Fibroblast of mammary gland (primary cell): ENCODE data around the gene SMIM14.
A peak's percentile ranks its signal among the peaks of the same experiment; 100 is the strongest.

Experiments
- DNase-seq: peaks from one replicate; pipeline ENCODE4 v3.0.0-alpha.2; 2010; ENCODE audit warnings: low read depth
- H3K4me3 ChIP-seq: 2 replicates; pipeline ENCODE4 v1.5.1; 2011; ENCODE audit warnings: low read depth, mild to moderate bottlenecking, low read length, moderate library complexity; ENCODE audit not compliant: control insufficient read depth
- TF ChIP-seq, protein P1 (sequence below): conservative IDR thresholded peaks from 2 replicates; pipeline ENCODE4 v1.5.1; 2011; ENCODE audit warnings: low read depth, low read length, inconsistent platforms; ENCODE audit not compliant: control insufficient read depth, insufficient read depth

SMIM14 gene

DNA sequence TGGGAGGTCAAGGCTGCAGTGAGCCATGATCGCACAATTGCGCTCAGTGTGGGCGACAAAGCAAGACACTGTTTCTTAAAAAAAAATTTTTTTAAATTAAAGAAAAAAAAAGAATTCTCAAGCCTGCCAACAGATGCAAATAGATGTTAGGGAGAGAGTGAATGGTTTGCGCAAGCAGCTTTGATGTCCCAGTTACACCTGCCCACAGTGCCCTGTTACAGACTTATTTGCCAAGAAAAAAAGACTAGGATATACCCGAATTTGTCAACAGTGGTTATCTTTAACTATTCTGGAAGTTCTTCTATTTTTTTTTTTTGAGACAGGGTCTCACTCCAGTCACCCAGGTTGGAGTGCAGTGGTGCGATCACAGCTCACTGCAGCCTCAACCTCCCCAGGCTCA, 67.2 kb downstream of the SMIM14 start:
- no peak overlapping the region for H3K4me3 ChIP-seq
- TF ChIP-seq, protein P1, sequence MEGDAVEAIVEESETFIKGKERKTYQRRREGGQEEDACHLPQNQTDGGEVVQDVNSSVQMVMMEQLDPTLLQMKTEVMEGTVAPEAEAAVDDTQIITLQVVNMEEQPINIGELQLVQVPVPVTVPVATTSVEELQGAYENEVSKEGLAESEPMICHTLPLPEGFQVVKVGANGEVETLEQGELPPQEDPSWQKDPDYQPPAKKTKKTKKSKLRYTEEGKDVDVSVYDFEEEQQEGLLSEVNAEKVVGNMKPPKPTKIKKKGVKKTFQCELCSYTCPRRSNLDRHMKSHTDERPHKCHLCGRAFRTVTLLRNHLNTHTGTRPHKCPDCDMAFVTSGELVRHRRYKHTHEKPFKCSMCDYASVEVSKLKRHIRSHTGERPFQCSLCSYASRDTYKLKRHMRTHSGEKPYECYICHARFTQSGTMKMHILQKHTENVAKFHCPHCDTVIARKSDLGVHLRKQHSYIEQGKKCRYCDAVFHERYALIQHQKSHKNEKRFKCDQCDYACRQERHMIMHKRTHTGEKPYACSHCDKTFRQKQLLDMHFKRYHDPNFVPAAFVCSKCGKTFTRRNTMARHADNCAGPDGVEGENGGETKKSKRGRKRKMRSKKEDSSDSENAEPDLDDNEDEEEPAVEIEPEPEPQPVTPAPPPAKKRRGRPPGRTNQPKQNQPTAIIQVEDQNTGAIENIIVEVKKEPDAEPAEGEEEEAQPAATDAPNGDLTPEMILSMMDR = no peak
- DNase-seq = no peak

DNA sequence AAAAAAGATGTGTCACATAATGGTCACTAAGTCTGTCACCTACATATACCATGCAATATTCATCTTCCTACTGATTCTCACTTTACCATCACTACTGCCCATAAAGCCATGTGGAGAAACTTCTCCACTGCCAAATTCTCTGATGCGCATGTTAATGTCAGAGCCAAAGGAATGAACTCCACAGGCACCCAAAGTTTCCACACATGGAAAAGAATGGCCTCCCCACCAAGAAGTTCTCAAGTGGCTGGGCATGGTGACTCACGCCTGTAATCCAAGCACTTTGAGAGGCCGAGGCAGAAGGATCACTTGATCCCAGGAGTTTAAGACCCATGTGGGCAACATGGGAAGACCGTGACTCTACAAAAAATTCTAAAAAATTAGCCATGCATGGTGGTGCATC, 67.6 kb downstream of the SMIM14 start:
- H3K4me3 ChIP-seq = no peak overlapping the region
- no peak for DNase-seq
- TF ChIP-seq, protein P1 = no peak

DNA sequence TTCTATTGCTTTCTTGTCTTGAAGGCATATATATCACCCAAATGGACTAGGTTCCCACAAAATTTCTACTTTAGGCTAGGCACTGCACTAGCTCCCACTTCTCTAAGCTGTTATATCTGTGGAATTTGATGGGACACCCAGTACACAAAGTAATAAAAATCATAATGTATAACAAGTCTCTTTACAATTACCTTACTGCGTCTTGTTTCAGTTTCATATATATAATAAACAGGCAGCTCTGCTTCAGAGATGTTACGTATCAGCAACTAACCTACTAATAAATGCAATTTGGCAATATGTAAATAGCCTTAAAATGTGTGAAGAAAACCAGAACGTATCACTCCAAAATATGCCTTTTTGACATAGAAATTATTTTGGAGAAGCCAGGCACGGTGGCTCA, 69.5 kb downstream of the SMIM14 start:
- H3K4me3 ChIP-seq = no peak overlapping the region
- TF ChIP-seq, protein P1 = no peak
- DNase-seq = no peak

DNA sequence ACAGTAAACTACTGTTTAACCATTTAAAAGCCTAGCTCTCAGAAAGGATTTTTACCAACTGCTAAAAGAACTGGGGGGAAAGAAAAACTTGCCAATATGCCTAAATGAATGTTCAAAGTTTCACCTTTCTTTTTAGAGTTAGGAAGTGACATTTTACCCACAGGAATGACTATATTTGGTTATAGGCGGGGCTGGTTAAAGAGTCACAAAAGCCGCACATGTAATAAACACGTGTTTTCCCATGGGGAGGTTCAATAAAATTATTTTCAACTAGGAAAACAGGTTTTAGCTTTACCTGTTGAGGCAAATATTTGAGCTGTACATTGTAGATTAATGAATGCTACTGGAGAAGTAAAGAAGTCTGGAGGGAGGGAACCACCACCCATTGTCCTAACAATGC, 69.9 kb downstream of the SMIM14 start:
- TF ChIP-seq, protein P1 = no peak
- DNase-seq = no peak
- H3K4me3 ChIP-seq = no peak overlapping the region

DNA sequence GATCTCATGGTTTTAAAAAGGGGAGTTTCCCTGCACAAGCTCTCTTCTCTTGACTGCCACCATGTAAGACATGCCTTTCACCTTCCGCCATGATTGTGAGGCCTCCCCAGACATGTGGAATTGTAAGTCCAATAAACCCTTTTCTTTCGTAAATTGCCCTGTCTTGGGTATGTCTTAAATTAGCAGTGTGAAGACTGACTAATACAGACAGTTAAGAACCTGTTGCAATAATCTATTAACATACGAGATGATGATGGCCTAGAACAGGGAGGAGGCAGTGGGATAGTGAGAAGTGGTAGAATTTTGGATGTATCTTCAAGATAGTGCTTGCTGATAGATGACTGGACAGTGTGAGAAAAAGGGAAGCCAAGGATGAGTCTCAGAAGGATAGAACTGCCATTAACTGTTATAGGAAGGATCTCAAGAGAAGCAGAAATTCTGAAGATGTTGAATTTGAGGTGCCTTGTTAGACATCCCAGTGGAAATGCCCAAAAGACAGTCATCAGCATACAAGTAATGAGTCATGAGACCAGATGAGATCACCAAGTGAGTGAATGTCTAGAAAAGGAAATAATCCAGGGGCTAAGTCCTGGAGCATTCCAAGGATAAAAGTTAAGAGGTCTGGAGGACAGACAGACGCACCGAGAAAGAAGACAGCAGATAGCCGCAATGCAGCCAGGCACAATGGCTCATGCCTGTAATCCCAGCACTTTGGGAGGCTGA, 72.6 kb downstream of the SMIM14 start:
- TF ChIP-seq, protein P1 = no peak
- H3K4me3 ChIP-seq = no peak overlapping the region
- DNase-seq = peak; percentile 94

DNA sequence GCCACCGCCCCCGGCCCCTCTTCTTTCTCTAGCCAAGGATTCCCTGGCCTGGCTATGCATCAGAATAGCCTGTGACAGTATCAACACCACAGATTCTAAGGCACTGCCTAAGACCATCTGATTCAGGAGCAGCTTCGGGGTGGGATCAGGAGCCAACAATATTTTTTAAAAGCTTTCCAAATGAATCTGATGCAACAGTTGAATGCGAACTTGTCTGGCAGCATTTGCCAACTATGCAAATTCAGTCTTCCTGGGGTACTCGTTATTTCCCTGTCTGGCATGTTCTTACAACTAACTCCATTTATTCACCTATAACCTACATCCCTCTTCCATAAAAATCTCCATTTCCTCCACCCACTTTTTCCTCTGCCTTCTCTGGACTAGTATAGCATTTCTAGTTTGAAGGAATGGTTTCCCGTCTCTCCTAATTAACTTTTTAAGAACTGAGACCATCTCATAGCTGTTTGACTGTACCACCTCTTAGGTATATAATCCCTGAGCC, 75.3 kb downstream of the SMIM14 start:
- no peak for DNase-seq
- no peak overlapping the region for H3K4me3 ChIP-seq
- TF ChIP-seq, protein P1 = no peak
